Osteoblast (primary cell): ENCODE results near the gene OR11L1. TPM values are rescaled to one million over a fixed set of nuclear protein-coding genes. Genes with fewer than 3 reads are reported as not detected.

Experiments used
- DNase-seq: peaks from one replicate; pipeline ENCODE4 v3.0.0; 2011; ENCODE audit warnings: low spot score, mixed read lengths; ENCODE audit not compliant: insufficient read length; ENCODE audit errors: missing footprints
- H2AFZ ChIP-seq: 2 replicates; pipeline ENCODE4 v1.6.0; 2011; ENCODE audit warnings: mild to moderate bottlenecking, low read length
- H3K27ac ChIP-seq: 2 replicates; pipeline ENCODE4 v1.5.1; 2011; ENCODE audit warnings: mild to moderate bottlenecking, low read depth, low read length, moderate library complexity
- H3K27me3 ChIP-seq: 2 replicates; pipeline ENCODE4 v1.6.0; 2012; ENCODE audit warnings: mild to moderate bottlenecking, control low read depth, inconsistent platforms, low read length, moderate library complexity; ENCODE audit not compliant: insufficient read depth
- H3K36me3 ChIP-seq: 2 replicates; pipeline ENCODE4 v1.5.1; 2011; ENCODE audit warnings: mild to moderate bottlenecking, low read length, control low read depth, moderate library complexity; ENCODE audit not compliant: insufficient read depth
- H3K4me1 ChIP-seq: 2 replicates; pipeline ENCODE4 v1.5.1; 2011; ENCODE audit warnings: mild to moderate bottlenecking, low read length, control low read depth, moderate library complexity; ENCODE audit not compliant: insufficient read depth
- H3K4me2 ChIP-seq: 2 replicates; pipeline ENCODE4 v1.6.0; 2011; ENCODE audit warnings: mild to moderate bottlenecking, low read length; ENCODE audit not compliant: insufficient read depth
- H3K4me3 ChIP-seq: fragments of 200-600 bp; sonication (generic); 3 replicates; pipeline ENCODE4 v1.5.1; 2012; ENCODE audit warnings: mild to moderate bottlenecking, low read length, inconsistent platforms; ENCODE audit not compliant: insufficient read depth
- H3K79me2 ChIP-seq: 2 replicates; pipeline ENCODE4 v1.6.0; 2012; ENCODE audit warnings: mild to moderate bottlenecking, low read length, control low read depth, inconsistent platforms; ENCODE audit not compliant: insufficient read depth
- H3K9me3 ChIP-seq: 2 replicates; pipeline ENCODE4 v1.5.1; 2011; ENCODE audit warnings: low read depth, low read length, control low read depth
- H4K20me1 ChIP-seq: 2 replicates; pipeline ENCODE4 v1.6.0; 2012; ENCODE audit warnings: mild to moderate bottlenecking, low read length, control low read depth; ENCODE audit not compliant: insufficient read depth
- CTCF ChIP-seq: IDR thresholded peaks from 2 replicates; pipeline ENCODE4 v1.5.1; 2011; ENCODE audit warnings: mild to moderate bottlenecking, low read depth, low read length, moderate library complexity; ENCODE audit errors: extremely low read depth
- total RNA-seq: library from RNA; depleted of rRNA; stranded (reverse); fragments of >200 nt; gene quantifications from 2 replicates; pipeline ENCODE4 v1.2.3, GENCODE V29; 2012

Gene OR11L1
- total RNA-seq, 1 donor = not detected

- H2AFZ ChIP-seq = no peak overlapping the region
- H3K4me3 ChIP-seq = no peak overlapping the region
- no peaks in the 10 kb centered on the region for H3K4me1 ChIP-seq
- no peaks in the 10 kb centered on the region for H4K20me1 ChIP-seq
- no peak for DNase-seq
- no peaks in the 10 kb centered on the region for H3K36me3 ChIP-seq
- H3K9me3 ChIP-seq = no peaks in the 10 kb centered on the region
- no peaks in the 10 kb centered on the region for H3K79me2 ChIP-seq
- TF ChIP-seq CTCF = no peak
- H3K27ac ChIP-seq = no peak overlapping the region
- H3K4me2 ChIP-seq = no peak overlapping the region
- no peaks in the 10 kb centered on the region for H3K27me3 ChIP-seq
These were observed 22.9 kb upstream of the OR11L1 start for GRCh38 chr1:247864644-247865043.

GRCh38 chr1:247862756-247863155 lies 21.1 kb upstream of the OR11L1 start:
- H3K27me3 ChIP-seq = no peaks in the 10 kb centered on the region
- TF ChIP-seq CTCF = no peak
- no peak overlapping the region for H3K4me2 ChIP-seq
- H3K36me3 ChIP-seq = no peaks in the 10 kb centered on the region
- H3K4me3 ChIP-seq = no peak overlapping the region
- DNase-seq = no peak
- no peaks in the 10 kb centered on the region for H4K20me1 ChIP-seq
- H2AFZ ChIP-seq = no peak overlapping the region
- no peaks in the 10 kb centered on the region for H3K4me1 ChIP-seq
- H3K27ac ChIP-seq = no peak overlapping the region
- no peaks in the 10 kb centered on the region for H3K79me2 ChIP-seq
- H3K9me3 ChIP-seq = no peaks in the 10 kb centered on the region

- no peak for TF ChIP-seq CTCF
- no peaks in the 10 kb centered on the region for H3K9me3 ChIP-seq
- H2AFZ ChIP-seq = no peak overlapping the region
These were observed 16.4 kb upstream of the OR11L1 start for GRCh38 chr1:247857985-247858619.

GRCh38 chr1:247857069-247857984 lies 15.6 kb upstream of the OR11L1 start, which contains the start of gene TRIM58:
TSS of gene TRIM58 (plus strand) at chr1:247857187. CDS start at chr1:247857247, 60 bp downstream.
- no peaks in the 10 kb centered on the region for H3K9me3 ChIP-seq
- TF ChIP-seq CTCF = no peak
- H3K79me2 ChIP-seq = no peaks in the 10 kb centered on the region
- no peaks in the 10 kb centered on the region for H3K4me1 ChIP-seq
- H3K36me3 ChIP-seq = no peaks in the 10 kb centered on the region
- DNase-seq = no peak
- no peak within 1 kb of the TSS for H3K27ac ChIP-seq
- H3K4me2 ChIP-seq = no peak within 1 kb of the TSS
- H4K20me1 ChIP-seq = no peaks in the 10 kb centered on the region
- no peak within 1 kb of the TSS for H2AFZ ChIP-seq
- H3K4me3 ChIP-seq = no peak within 1 kb of the TSS
- no peaks in the 10 kb centered on the region for H3K27me3 ChIP-seq

More at GRCh38 chr1:247857985-247858619, 16.4 kb upstream of the OR11L1 start:
- no peak overlapping the region for H3K27ac ChIP-seq
- H3K36me3 ChIP-seq = no peaks in the 10 kb centered on the region
- DNase-seq = no peak
- no peak overlapping the region for H3K4me3 ChIP-seq
- H3K4me1 ChIP-seq = no peaks in the 10 kb centered on the region
- H3K4me2 ChIP-seq = no peak overlapping the region
- H3K27me3 ChIP-seq = no peaks in the 10 kb centered on the region
- H3K79me2 ChIP-seq = no peaks in the 10 kb centered on the region
- no peaks in the 10 kb centered on the region for H4K20me1 ChIP-seq
